ENCODE data around the gene TAGLN2. TPM values are rescaled to one million over a fixed set of nuclear protein-coding genes. Genes with fewer than 3 reads are reported as not detected.
A peak's percentile ranks its signal among the peaks of the same experiment; 100 is the strongest.

The TAGLN2 gene
- total RNA-seq, 2 donors from 2014 or later, result 239 to 375 TPM

- Mint-ChIP-seq H3K4me3 (peak overlapping the region; percentile 49), H3K27ac (no peak overlapping the region), H3K9me3 (no peaks in the 10 kb centered on the region), H3K36me3 (no peaks in the 10 kb centered on the region), H3K4me1 (ENCODE audit: low read depth in 2 of 2) (peaks cover 7 to 11% of the 10 kb centered on the region in 2 donors), H3K27me3 (peaks cover 22 to 25% of the 10 kb centered on the region in 2 donors)
- no peak for DNase-seq (ENCODE audit: low spot score)
- peak; percentile 70 to 85 for ATAC-seq
Observed at GRCh38 chr1:159958719-159959380, 33.5 kb upstream of the TAGLN2 start.

- Mint-ChIP-seq H3K4me1 (ENCODE audit: low read depth in 2 of 2) (peaks cover 7 to 11% of the 10 kb centered on the region in 2 donors), H3K4me3 (no peak overlapping the region), H3K36me3 (no peaks in the 10 kb centered on the region), H3K9me3 (no peaks in the 10 kb centered on the region), H3K27ac (no peak overlapping the region), H3K27me3 (peaks cover 29 to 31% of the 10 kb centered on the region in 2 donors)
- ATAC-seq (no peak), DNase-seq (ENCODE audit: low spot score) (no peak)
Observed at GRCh38 chr1:159957824-159958268, 32.5 kb upstream of the TAGLN2 start.

- Mint-ChIP-seq H3K9me3 (no peaks in the 10 kb centered on the region), H3K27me3 (peaks cover 37 to 39% of the 10 kb centered on the region in 2 donors), H3K4me1 (ENCODE audit: low read depth in 2 of 2) (peaks cover 7 to 11% of the 10 kb centered on the region in 2 donors), H3K36me3 (no peaks in the 10 kb centered on the region), H3K27ac (no peak overlapping the region), H3K4me3 (no peak overlapping the region)
- no peak for ATAC-seq
- DNase-seq (ENCODE audit: low spot score), result no peak
Observed at GRCh38 chr1:159955456-159955855, 30.1 kb upstream of the TAGLN2 start.

- Mint-ChIP-seq H3K4me1 (ENCODE audit: low read depth in 2 of 2) (peaks cover 2% of the 10 kb centered on the region in 2 donors), H3K36me3 (no peaks in the 10 kb centered on the region), H3K27ac (no peak within 1 kb of the TSS), H3K9me3 (no peaks in the 10 kb centered on the region), H3K4me3 (no peak within 1 kb of the TSS), H3K27me3 (peaks cover 31 to 37% of the 10 kb centered on the region in 2 donors)
- no peak for DNase-seq (ENCODE audit: low spot score)
- no peak for ATAC-seq
Observed at GRCh38 chr1:159953536-159954515, 28.5 kb upstream of the TAGLN2 start, which contains the start of gene SLAMF9. Gene SLAMF9, minus strand, starts transcription at chr1:159954237. Its CDS starts 100 bp downstream, at chr1:159954137.

GRCh38 chr1:159952932-159953331, 27.6 kb upstream of the TAGLN2 start:
- DNase-seq (ENCODE audit: low spot score) (no peak), ATAC-seq (no peak)
- no peak overlapping the region for H3K27ac Mint-ChIP-seq
- H3K36me3 Mint-ChIP-seq, result no peaks in the 10 kb centered on the region
- H3K4me3 Mint-ChIP-seq, result no peak overlapping the region
- H3K9me3 Mint-ChIP-seq, result no peaks in the 10 kb centered on the region
- no peaks in the 10 kb centered on the region for H3K4me1 Mint-ChIP-seq (ENCODE audit: low read depth in 2 of 2)
- peaks cover 35 to 43% of the 10 kb centered on the region in 2 donors for H3K27me3 Mint-ChIP-seq

- no peaks in the 10 kb centered on the region for H3K4me1 Mint-ChIP-seq (ENCODE audit: low read depth in 2 of 2)
- H3K9me3 Mint-ChIP-seq, result no peaks in the 10 kb centered on the region
- DNase-seq (ENCODE audit: low spot score) (no peak), ATAC-seq (no peak)
- no peak overlapping the region for H3K27ac Mint-ChIP-seq
- peaks cover 38 to 45% of the 10 kb centered on the region in 2 donors for H3K27me3 Mint-ChIP-seq
- no peaks in the 10 kb centered on the region for H3K36me3 Mint-ChIP-seq
- H3K4me3 Mint-ChIP-seq, result no peak overlapping the region
Observed at GRCh38 chr1:159951551-159951950, 26.2 kb upstream of the TAGLN2 start.

GRCh38 chr1:159951016-159951415, 25.7 kb upstream of the TAGLN2 start:
- Mint-ChIP-seq H3K27me3 (peaks cover 38 to 40% of the 10 kb centered on the region in 2 donors), H3K4me1 (ENCODE audit: low read depth in 2 of 2) (no peaks in the 10 kb centered on the region), H3K4me3 (no peak overlapping the region), H3K36me3 (no peaks in the 10 kb centered on the region), H3K9me3 (no peaks in the 10 kb centered on the region), H3K27ac (no peak overlapping the region)
- ATAC-seq, result no peak
- no peak for DNase-seq (ENCODE audit: low spot score)

- H3K36me3 Mint-ChIP-seq, result no peaks in the 10 kb centered on the region
- H3K27me3 Mint-ChIP-seq, result peaks cover 37 to 41% of the 10 kb centered on the region in 2 donors
Observed at GRCh38 chr1:159949981-159950381, 24.7 kb upstream of the TAGLN2 start.

GRCh38 chr1:159949123-159949522, 23.8 kb upstream of the TAGLN2 start:
- Mint-ChIP-seq H3K9me3 (no peaks in the 10 kb centered on the region), H3K4me1 (ENCODE audit: low read depth in 2 of 2) (peaks cover 10 to 11% of the 10 kb centered on the region in 2 donors), H3K36me3 (no peaks in the 10 kb centered on the region), H3K4me3 (no peak overlapping the region), H3K27ac (no peak overlapping the region), H3K27me3 (peaks cover 40 to 42% of the 10 kb centered on the region in 2 donors)
- ATAC-seq (no peak), DNase-seq (ENCODE audit: low spot score) (no peak)

More at GRCh38 chr1:159949981-159950381, 24.7 kb upstream of the TAGLN2 start:
- H3K4me1 Mint-ChIP-seq (ENCODE audit: low read depth in 2 of 2), result peaks cover 6% of the 10 kb centered on the region in 2 donors
- DNase-seq (ENCODE audit: low spot score) (no peak), ATAC-seq (no peak)
- no peaks in the 10 kb centered on the region for H3K9me3 Mint-ChIP-seq
- H3K4me3 Mint-ChIP-seq, result no peak overlapping the region
- H3K27ac Mint-ChIP-seq, result no peak overlapping the region

GRCh38 chr1:159947942-159948341, 22.6 kb upstream of the TAGLN2 start:
- Mint-ChIP-seq H3K4me1 (ENCODE audit: low read depth in 2 of 2) (peaks cover 10 to 11% of the 10 kb centered on the region in 2 donors), H3K27me3 (peaks cover 40 to 42% of the 10 kb centered on the region in 2 donors), H3K36me3 (no peaks in the 10 kb centered on the region), H3K9me3 (no peaks in the 10 kb centered on the region), H3K27ac (no peak overlapping the region), H3K4me3 (no peak overlapping the region)
- ATAC-seq, result no peak
- DNase-seq (ENCODE audit: low spot score), result no peak

GRCh38 chr1:159946242-159947187, 21.2 kb upstream of the TAGLN2 start:
- DNase-seq (ENCODE audit: low spot score), result no peak
- Mint-ChIP-seq H3K27ac (no peak overlapping the region), H3K27me3 (peaks cover 33 to 37% of the 10 kb centered on the region in 2 donors), H3K4me1 (ENCODE audit: low read depth in 2 of 2) (peaks cover 10 to 11% of the 10 kb centered on the region in 2 donors), H3K9me3 (no peaks in the 10 kb centered on the region), H3K36me3 (no peaks in the 10 kb centered on the region), H3K4me3 (no peak overlapping the region)
- ATAC-seq, result no peak

- H3K27ac Mint-ChIP-seq, result no peak within 1 kb of the TSS
- H3K36me3 Mint-ChIP-seq, result no peaks in the 10 kb centered on the region
- DNase-seq (ENCODE audit: low spot score) (no peak), ATAC-seq (peak; percentile 79)
- no peaks in the 10 kb centered on the region for H3K9me3 Mint-ChIP-seq
- peak within 1 kb of the TSS; percentile 54 for H3K4me3 Mint-ChIP-seq
- H3K27me3 Mint-ChIP-seq, result peaks cover 32 to 35% of the 10 kb centered on the region in 2 donors
- peaks cover 10 to 11% of the 10 kb centered on the region in 2 donors for H3K4me1 Mint-ChIP-seq (ENCODE audit: low read depth in 2 of 2)
Observed at GRCh38 chr1:159945483-159946241, 20.4 kb upstream of the TAGLN2 start, which contains the start of gene IGSF9. Gene IGSF9, minus strand, starts transcription at chr1:159945613. Its CDS starts 2,159 bp downstream, at chr1:159943454.

All from natural killer cell treated with Interleukin-12 subunit alpha and Interleukin-12 subunit beta and Interleukin-15 and Interleukin-18, amount 100 ng/mL, for 72 hours (primary cell).